Measurements from ENCODE around the gene GNPTAB.
"Not testable (repeated sequence)": the region's sequence is repeated elsewhere in the genome, so short reads cannot be mapped to it uniquely, and the experiment has no call there.

The GNPTAB gene

DNA sequence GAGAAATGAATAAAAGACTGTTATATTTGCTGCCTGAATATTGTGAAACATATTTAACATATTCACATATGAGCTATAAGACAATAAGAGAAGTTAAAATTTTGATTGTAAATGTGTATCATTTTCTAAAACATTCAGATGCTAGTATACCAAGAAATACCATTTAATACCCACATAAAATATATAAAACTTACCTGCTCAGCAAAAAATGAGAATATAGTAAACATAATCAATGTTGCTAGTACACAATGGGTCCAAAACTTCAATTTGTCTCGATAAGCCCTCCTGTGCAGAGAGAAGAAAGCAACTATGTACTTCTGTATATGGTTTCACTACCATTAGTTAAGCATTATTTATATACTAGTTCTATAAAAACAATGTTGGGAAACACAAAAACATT, 81.9 kb downstream of the GNPTAB start:
- no peak for DNase-seq
- intact Hi-C loops (cut with DNase I): no loop called here

DNA sequence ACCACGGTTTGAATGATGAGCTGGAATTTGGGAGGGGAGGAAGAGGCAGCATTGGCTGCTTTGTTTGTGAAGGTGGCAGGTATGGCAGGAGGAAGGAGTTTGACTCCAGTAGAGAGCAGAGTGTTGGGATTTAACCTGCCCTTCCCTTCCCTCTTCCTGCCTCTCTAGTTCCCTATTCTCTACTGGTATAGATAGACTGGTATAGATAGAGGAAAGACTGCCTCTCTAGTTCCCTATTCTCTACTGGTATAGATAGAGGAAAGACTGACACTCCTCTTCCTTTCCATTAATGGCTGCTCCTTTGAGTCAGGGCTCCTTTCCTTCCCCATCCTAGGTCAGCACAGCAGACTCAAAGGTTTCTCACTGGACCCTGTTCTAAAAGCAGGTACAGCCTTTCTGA, 83.1 kb downstream of the GNPTAB start:
- DNase-seq: no peak
- intact Hi-C loops (cut with DNase I): no loop called here

DNA sequence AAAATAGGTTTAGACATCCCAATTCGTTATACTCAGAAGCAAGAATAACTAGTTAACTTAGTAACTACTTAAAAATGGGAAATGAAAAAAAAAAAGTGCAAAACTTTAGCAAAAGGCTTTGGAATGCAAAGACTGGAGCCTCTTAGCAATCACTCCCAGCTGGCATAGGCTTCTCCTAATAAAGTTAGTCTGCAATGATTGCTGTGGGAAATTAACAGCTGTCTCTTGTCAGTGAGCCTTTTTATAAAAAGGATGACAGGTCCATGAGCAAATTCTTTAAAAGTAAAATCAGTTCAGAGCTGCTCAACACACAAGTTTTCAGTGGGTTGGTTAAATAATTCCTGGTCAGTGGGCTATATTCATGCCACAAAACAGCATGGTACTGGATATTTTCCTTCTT, 84.1 kb downstream of the GNPTAB start:
- no peak for DNase-seq
- intact Hi-C loops (cut with DNase I): no loop called here

DNA sequence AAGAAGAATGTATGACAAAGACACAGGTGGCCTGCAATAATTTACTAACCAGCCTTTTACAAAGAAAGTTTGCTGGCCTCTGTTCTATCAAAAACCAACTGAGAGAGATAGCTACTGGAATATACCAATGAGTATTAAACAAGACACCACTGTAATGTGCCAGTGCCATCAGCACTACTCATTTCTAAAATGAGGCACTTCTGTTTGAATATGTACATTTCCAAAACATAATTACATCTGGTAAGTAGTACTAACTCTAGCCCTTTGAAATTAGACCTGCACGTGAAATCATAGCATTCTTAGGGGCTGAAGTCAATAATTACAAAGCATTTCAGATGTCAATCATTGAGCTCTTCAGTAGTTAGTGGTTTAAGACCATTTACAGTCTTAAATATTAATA, 84.6 kb downstream of the GNPTAB start:
- intact Hi-C loops (cut with DNase I): no loop called here
- no peak for DNase-seq

DNA sequence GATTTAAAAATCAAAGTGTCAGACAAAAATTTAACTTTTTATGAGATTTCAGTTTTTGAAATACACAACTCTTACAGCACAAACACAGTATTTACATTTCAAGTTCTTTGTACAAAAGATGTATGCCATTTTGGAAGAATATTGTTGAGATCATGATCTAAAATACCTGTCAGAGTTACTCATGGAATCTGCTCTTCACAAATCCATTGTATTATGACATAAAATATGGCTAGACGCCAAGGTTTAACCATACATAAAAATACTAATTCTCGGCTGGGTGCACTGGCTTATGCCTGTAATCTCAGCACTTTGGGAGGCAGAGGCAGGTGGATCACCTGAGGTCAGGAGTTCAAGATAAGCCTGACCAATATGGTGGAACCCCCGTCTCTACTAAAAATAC, 85.3 kb downstream of the GNPTAB start:
- no peak for DNase-seq
- intact Hi-C loops (cut with DNase I): no loop called here

DNA sequence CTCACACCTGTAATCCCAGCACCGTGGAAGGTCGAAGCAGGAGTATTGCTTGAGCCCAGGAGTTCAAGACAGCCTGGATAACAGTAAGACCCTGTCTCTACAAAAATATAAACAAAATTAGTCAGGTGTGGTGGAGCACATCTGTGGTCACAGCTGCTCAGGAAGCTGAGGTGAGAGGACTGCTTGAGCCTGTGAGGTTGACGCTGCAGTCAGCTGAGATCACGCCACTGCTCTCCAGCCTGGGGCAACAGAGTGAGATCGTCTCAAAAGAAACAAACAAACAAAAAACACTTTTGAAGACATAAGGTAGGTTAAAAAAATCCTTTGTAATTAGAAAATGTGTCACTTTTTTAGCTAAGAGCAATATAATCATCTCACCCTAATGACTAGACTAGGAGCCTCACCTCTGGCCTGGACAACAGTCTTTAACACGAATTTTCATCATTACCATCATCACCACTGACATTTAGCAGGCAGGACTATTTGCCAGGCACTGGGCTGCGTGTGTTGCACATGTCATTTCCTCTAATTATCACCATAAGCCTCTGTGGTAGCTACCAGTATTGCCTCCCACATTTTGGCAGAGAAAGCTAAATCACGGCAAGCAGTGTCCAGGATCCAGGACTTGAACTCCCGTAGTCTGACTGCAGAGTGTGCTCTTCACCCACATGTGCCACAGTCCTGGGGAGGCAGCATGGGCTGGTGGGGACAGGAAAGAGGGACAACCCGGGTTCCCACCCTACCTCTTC, 86.9 kb downstream of the GNPTAB start:
- no peak for DNase-seq
- intact Hi-C loops (cut with DNase I): no loop called here

DNA sequence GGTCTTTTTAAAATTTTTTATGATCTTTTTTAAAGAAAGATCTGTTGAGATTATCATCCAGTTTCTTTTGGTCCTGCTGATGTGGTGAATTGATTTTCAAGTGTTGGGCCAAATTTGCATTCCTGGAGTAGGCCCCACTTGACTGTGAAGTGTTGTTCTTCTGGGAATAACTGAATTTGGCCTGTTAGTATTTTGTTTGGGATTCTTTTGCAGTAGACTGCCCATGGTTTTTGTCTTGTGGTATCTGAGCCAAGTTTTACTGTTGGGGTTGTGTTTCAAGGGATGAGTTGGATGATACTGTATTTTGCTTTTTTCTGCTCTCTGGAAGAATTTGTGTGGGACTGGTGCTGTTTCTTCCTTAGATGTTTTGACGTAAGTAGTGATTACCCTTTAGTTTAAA, 87.5 kb downstream of the GNPTAB start:
- intact Hi-C loops (cut with DNase I): no loop called here
- DNase-seq: no peak

DNA sequence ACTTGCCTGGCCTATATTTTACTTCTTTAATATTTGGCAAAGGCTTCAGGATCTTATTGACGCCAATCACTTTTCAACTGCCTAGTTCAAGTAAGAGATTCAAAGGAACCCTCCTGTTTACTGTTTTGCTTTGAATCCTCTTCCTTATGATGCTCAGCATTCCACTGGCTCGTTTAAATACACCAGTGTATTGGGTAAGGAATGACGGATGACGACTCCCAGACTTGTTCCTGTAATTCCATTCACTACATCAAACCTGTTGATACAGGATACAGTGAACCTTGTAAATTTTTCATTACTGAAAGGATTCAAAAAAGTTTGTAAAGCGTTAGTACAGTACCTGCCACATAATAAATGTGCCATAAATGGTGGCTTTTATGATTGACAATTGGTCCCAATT, 89.8 kb downstream of the GNPTAB start:
- DNase-seq: no peak
- intact Hi-C loops (cut with DNase I): no loop called here

DNA sequence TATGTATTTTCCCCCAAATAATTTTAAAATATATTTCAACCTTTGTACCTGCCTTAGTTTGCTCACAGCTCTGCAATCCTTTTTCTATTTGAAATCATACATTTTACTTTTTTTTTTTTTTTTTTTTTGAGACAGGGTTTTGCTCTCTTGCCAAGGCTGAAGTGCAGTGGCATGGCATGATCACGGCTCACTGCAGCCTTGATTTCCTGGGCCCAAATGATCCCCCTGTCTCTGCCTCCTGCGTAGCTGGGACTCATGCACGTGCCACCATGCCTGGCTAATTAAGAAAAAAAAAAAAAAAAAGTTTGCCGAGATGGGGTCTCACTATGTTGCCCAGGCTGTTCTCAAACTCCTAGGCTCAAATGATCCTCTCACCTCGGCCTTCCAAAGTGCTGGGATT, 90.2 kb downstream of the GNPTAB start:
- intact Hi-C loops (cut with DNase I): no loop called here

DNA sequence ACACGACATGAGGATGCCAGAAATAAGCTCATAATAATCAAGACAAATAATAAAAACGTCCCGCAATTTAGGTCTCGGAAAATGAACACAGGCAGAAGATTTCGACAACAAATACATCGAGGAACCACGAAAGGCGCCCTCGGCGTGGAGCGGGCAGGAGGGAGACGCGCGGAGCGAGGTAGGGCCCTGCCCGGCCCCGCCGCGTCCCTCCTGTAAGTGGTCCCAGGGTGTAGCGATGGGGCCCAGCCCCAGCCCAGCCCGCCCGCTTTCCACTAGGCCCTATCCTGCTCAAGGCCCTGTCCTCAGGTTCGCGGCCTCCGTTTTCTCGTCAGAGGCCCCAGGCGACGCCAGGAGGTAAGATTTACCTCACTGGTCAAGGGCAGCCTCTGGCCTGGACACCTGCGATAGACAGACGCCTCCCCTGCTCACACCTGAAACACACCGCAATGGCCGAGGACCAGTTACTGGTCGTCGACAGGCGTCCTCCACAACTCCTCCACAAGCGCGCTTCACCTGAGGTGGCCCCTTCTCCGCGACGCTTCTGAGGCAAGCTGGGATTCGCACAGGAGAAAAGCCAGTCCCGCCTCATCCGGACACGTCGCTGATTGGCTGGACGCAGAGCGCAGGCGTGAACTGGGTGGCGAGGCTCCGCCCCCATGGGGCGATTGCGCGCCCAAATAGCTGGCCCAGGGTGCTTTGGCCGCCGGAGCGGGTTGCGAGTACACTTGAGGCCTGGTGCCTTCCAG, 91.7 kb downstream of the GNPTAB start, which contains the start of gene SYCP3:
TSS of gene SYCP3 (minus strand) at position 543 of the 746 bp plus-strand sequence. CDS start 1,527 bp downstream, outside the sequence.
- intact Hi-C loops (cut with DNase I): no loop called here
- no peak for DNase-seq

More for the DNA sequence above, 90.2 kb downstream of the GNPTAB start:
- DNase-seq: no peak

DNA sequence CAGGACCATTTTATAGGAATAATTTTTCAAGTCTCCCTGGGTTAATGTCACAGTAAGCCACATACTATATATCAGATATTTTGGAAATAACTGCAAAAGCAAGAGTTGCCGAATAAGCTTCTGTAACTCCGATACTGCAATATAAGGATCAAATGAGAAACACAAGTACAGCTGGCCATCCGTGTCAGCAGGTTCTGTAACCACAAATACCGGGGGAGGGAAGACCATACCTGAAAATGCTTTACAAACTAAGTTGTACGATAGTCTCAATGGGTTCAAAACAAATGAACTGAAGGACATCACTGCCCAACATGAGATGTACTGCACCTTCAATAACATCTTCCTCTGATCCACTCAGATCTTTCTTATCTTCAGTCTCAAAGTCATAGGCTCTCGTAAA, 93.3 kb downstream of the GNPTAB start:
- intact Hi-C loops (cut with DNase I): no loop called here
- DNase-seq: no peak

DNA sequence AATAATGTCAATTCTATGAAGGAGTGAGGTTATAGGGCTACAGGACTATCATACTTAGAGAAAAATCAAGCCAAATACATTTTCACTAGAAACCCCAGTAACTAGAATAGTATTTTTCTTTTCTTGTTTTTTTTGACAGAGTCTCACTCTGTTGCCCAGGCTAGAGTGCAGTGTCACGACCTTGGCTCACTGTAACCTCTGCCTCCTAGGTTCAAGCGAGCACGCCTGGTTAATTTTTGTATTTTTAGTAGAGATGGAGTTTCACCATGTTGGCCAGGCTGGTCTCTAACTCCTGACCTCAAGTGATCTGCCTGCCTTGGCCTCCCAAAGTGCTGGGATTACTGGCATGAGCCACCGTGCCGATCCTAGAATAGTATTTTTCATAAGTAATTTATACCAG, 96.3 kb downstream of the GNPTAB start:
- DNase-seq; intact Hi-C loops (cut with DNase I): not testable (repeated sequence)

DNA sequence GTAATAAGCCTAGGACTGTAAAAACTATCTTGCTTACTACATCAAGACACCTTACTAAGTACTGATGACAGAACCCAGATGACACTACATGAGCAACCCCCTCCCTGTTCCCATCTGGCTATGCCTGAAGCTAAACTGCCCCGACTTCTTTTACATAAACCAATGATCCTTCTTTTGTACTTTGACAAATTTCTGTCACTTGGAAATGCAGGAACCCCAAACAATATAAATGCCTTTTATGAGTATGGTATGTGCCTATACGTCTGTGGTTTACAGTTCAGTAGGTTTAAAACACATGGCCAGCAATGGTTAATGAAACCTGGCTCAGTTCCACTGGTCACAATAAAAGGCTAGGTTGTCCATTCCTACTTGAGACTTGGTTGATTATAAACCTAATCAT, 97.6 kb downstream of the GNPTAB start:
- intact Hi-C loops (cut with DNase I): no loop called here
- DNase-seq: no peak

DNA sequence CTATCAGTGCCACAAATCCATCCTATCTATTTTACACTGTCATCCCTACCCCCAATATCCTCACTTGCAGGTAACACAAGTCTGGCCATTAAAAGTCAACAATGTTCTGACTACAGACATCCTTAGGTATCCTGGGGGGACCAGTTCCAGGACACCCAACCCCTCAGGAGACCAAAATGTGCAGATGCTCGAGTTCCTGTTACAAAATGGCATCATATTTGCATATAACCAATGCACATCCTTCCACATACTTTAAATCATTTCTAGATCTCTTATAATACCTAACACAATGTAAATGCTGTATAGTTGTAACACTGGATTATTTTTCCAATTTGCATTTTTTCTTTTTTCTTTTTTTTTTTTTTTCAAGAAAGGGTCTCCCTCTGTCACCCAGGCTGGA, 98.4 kb downstream of the GNPTAB start:
- intact Hi-C loops (cut with DNase I): no loop called here
- DNase-seq: no peak

DNA sequence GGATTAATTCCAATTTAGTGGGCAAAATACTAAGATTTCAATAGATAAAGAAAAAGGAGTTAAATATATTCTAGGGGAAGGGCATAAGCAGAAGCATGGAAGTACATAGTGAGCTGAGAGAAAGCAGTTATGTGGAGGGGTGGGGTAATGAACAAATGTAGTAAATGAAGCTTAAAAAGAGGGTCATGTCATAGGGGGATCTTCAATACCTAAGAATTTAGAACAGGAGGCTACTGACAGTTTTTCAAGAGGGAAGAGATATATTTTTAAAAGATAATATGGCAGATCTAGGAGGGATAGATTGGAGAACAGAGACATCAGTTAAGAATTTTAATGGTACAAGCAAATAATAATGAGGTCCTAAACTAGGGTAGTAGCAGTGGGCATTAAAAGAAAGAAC, 100.9 kb downstream of the GNPTAB start:
- intact Hi-C loops (cut with DNase I): no loop called here
- DNase-seq: no peak

DNA sequence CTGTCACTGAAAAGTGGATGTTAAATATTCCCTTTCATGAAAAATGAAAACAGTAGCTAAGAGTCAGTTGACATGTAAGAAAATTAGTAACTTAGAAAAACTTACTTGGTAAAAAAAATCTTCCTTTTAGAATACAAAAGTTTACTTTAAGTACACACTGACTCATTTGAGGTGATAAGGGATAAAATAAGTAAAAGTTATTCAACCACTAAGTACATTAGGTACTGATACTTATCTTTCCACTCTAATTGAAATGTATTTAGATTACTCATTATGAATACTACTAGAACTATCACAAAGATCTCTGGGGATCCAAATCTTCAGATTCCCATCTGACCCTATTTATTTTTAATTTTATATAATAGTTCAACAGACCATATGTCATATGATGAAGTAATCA, 103.7 kb downstream of the GNPTAB start:
- DNase-seq: no peak
- intact Hi-C loops (cut with DNase I): no loop called here

DNA sequence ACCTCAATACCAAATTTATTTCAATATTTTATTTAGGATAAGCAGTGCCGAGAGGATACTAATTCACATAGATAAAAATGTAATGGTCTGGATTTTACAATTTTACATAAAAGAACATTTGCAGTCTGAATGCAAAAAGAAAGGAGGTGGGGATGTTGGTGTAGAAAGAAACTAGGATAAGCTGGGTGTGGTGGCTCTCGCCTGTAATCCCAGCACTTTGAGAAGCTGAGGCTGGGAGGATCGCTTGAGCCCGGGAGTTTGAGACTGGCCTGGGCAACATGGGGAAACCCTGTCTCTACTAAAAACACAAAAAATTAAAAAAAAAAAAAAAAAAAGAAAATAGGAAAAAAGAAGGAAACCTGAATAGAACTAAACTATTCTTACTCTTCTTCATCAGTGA, 108.4 kb downstream of the GNPTAB start:
- no peak for DNase-seq

DNA sequence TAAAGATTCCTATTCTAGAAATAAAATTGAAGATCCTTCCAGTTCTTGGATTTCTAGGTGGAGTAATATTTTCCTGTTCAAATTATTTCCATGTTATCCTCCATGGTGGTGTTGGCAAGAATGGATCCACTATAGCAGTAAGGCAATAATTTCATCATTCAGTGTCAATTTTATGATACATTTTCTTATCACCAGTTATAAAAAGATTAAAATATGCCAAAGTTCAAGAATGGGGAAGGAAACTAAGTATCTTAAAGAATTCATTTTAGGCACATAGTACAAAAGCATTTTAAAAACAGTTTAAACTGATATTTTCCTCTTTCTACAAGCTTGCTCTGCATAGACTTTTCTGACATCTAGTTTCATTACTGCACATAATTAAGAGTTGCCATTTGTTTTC, 110.6 kb downstream of the GNPTAB start:
- no peak for DNase-seq
- intact Hi-C loops (cut with DNase I): no loop called here

More for the DNA sequence above, 108.4 kb downstream of the GNPTAB start:
- intact Hi-C loops (cut with DNase I): no loop called here

DNA sequence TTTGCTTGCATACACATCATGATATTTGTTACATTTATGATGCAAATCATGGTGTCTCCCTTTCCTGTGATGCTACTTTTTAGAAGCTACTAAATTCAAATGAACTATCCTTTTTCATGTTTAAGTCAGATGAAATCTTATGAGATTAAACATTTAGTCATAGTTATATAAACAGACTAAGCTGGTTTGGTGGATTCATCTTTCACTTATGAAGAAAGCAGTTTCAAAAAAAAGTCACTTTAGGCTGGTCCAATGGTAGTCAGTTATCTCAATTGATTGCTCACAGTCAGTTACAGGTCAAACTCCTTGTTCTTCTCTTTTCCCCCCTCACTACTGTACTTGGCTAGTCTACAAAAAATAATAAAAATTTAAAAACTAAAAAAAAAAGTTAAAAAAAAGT, 111.2 kb downstream of the GNPTAB start:
- DNase-seq: no peak
- intact Hi-C loops (cut with DNase I): no loop called here

DNA sequence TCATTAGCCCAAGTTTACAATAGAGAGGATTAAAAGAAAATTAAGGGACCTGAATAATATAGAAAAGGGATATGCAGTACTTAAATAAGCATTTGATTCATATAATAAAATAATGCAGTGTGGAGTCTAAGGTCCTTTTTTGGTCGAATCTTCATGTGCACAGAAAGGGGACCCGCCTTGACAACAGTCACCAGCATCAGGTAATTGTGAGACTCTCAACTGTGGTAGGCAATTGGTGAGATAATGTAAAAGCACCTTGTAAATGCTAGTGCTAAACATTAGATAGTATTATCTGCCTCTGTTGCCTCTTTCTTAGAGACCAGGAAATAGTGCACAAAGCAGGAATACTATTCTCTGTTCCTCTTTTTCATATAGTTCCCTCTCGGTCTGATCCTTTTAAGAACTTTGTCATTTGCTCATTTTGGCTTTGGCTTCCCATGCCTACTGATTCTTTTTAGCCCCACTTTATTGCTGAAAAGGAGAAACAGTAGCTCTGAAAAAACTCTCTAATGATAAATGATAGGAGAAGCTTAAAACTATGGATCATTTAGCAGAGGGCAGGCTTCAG, 115.8 kb downstream of the GNPTAB start:
- DNase-seq: no peak
- intact Hi-C loops (cut with DNase I): no loop called here

DNA sequence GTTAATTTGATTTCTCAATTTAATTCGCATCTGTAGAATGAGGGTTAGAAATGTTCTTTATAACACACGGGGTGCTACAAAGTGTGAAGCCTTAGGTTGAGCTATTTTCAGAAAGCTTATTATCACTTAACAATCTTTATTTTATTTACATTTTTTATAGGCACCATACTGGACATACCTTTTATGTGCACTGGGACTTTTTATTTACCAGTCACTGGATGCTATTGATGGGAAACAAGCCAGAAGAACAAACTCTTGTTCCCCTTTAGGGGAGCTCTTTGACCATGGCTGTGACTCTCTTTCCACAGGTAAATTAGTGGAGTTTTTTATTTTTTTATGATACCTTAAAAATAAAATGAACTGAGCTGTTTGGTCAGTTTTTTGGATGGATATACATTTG, 116.8 kb downstream of the GNPTAB start:
- intact Hi-C loops (cut with DNase I): no loop called here
- DNase-seq: no peak
